ENCODE results near the gene ZNF70.

ZNF70 gene

DNA sequence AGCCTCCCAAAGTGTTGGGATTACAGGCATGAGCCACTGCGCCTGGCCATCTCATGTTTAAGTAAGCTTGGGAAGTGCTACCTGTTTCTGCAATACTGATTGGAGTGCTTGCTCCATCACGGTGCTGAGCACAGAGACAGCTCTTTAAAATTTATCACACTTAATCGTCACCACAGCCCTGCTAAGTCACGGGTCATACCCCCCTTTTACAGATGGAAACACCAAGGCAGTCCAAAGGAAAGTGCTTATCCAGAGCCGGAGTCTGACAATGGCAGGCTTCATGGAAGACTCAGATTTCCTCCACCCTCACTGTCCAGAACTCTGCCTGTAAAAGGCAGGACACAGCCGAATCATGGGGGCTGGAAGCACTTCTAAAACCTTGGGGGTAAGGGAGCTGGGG lies 9.1 kb upstream of the ZNF70 start:
- no peak overlapping the region for H3K4me3 ChIP-seq (replicated peaks; ENCODE audit: low read depth, low read length)
- TF ChIP-seq CTCF (IDR thresholded peaks at IDR 0.05; ENCODE audit: low read length, missing control alignments) = no peak

GRCh38 chr22:23759566-23759965 lies 8.7 kb upstream of the ZNF70 start:
- TF ChIP-seq CTCF (IDR thresholded peaks at IDR 0.05; ENCODE audit: low read length, missing control alignments) = no peak
- DNase-seq (ENCODE audit: low read depth) = no peak
- no peak overlapping the region for H3K4me3 ChIP-seq (replicated peaks; ENCODE audit: low read depth, low read length)

More for the DNA sequence above, 9.1 kb upstream of the ZNF70 start:
- DNase-seq (ENCODE audit: low read depth) = no peak

- no peak overlapping the region for H3K4me3 ChIP-seq (replicated peaks; ENCODE audit: low read depth, low read length)
- no peak for TF ChIP-seq CTCF (IDR thresholded peaks at IDR 0.05; ENCODE audit: low read length, missing control alignments)
- DNase-seq (ENCODE audit: low read depth) = no peak
Observed at GRCh38 chr22:23756891-23757290, 6.0 kb upstream of the ZNF70 start.

- no peak for DNase-seq (ENCODE audit: low read depth)
- H3K4me3 ChIP-seq (replicated peaks; ENCODE audit: low read depth, low read length) = no peak overlapping the region
- TF ChIP-seq CTCF (IDR thresholded peaks at IDR 0.05; ENCODE audit: low read length, missing control alignments) = no peak
Observed at GRCh38 chr22:23755711-23756110, 4.8 kb upstream of the ZNF70 start.

DNA sequence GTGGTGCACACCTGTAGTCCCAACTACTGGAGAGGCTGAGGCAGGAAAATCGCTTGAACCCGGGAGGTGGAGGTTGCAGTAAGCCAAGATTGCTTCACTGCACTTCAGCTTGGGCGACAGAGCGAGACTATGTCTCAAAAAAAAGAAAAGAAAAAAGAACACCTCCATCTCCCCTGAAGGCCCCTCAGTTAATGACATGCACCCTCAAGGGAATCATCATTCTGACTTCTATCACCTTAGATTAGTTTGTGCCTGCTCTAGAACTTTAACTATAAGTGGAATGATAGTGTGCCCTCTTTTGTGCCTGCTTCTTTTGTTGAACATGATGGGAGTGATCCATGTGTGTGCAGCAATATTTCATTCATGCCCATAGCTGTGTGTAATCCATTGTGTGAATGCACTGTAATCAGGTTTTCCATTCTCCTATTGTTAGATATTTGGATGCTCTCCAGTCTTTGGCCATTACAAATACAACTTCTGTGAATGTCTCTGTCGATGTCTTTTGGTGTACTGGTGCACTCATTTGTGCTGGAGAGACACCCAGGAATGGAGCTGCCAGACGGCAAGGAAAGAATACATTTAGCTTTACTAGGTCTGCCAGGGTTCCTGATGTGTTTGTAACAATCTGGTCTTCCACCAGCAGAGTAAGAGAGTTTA lies 4.2 kb upstream of the ZNF70 start:
- DNase-seq (ENCODE audit: low read depth) = peak; percentile 79
- no peak for TF ChIP-seq CTCF (IDR thresholded peaks at IDR 0.05; ENCODE audit: low read length, missing control alignments)
- H3K4me3 ChIP-seq (replicated peaks; ENCODE audit: low read depth, low read length) = no peak overlapping the region

- no peak for TF ChIP-seq CTCF (IDR thresholded peaks at IDR 0.05; ENCODE audit: low read length, missing control alignments)
- no peak for DNase-seq (ENCODE audit: low read depth)
Observed at GRCh38 chr22:23754220-23754919, 3.5 kb upstream of the ZNF70 start, which contains the start of gene VPREB3. Gene VPREB3, minus strand, starts transcription at chr22:23754425. Its CDS starts 62 bp downstream, at chr22:23754363.

More at GRCh38 chr22:23754220-23754919, 3.5 kb upstream of the ZNF70 start, which contains the start of gene VPREB3:
- no peak within 1 kb of the TSS for H3K4me3 ChIP-seq (replicated peaks; ENCODE audit: low read depth, low read length)

Data from fibroblast of pulmonary artery (primary cell).